GM21367 (cell line): ENCODE data around the gene RIPOR3.
"Not testable (repeated sequence)": the region's sequence is repeated elsewhere in the genome, so short reads cannot be mapped to it uniquely, and the experiment has no call there.

Experiments
- ATAC-seq: cut with Tn5 transposase; IDR thresholded peaks from one replicate; pipeline ENCODE4 v1.9.1; 2021; ENCODE audit not compliant: unreplicated experiment

The RIPOR3 gene

DNA sequence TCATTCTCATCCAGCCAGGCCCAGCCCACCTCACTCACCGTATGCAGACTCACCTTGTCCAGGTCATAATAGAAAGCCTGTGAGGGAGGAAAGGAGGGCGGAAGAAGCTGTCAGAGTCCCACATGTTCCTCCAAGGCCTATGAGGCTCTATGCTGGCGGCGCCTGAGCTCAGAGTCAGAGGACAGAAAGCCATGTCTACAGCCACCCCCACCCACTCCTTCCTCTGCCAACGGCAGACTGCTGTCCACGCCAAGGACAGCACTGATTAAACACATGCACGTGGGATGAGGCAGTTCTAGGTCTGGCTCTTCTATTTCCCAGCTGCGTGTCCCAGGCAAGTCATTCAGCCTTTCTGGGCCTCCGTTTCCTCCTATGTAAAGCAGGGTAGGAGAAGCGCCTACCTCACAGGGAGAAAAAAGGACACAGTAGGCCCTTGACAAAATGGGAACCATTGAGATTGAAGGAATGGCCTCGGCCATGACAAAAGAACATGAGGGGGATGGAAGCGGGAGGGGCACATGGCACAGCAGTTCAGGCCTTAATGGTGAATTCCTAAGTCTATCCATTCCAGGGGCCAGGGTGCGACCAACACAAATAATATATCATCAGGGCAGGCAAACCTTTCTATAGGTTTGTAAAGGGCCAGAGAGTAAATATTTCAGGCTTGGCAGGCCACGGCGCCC, 80.1 kb downstream of the RIPOR3 start:
- no peak for ATAC-seq

DNA sequence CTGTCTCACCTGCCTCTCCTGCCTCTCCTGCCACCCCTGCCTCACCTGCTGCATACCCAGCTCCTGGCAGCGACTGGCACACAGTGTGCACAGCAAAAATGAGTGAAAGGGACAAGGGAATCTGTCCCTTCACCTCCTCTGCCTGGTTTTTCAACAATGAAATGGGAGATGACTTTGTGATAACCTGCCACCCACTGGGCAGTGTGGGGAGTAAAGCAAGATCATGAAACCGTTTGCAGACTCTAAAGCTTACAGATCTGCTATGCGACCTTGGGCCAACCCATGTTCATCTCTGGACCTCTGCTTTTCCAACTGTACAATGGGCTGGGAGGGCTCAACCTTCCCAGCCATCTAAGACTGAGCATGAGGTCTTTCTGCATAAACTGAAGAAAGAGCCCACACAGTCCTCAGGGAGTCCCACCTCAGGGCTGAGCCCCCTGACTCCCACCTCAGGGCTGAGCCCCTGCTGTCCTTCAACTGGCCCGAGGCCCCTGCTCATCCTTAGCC, 81.1 kb downstream of the RIPOR3 start:
- ATAC-seq, result no peak

GRCh38 chr20:50609438-50609989, 81.8 kb downstream of the RIPOR3 start:
- no peak for ATAC-seq

DNA sequence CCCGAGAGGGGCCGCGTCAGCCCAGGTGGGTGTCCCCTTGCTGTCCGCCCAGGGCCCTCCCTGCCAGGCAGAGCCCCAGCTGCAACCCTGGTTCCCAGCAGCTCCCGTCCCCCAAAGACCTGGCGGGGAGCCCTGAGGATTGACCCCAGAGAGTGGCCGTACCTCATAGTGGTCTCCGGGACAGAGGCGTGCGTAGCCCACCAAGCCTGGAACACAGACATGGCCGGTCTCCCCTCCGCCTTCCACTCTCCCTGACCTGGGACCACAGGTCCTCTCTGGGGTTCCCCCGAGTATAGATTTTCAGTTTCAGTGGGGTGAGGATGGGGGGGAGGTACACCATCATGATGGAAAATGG, 82.6 kb downstream of the RIPOR3 start:
- ATAC-seq, result no peak

DNA sequence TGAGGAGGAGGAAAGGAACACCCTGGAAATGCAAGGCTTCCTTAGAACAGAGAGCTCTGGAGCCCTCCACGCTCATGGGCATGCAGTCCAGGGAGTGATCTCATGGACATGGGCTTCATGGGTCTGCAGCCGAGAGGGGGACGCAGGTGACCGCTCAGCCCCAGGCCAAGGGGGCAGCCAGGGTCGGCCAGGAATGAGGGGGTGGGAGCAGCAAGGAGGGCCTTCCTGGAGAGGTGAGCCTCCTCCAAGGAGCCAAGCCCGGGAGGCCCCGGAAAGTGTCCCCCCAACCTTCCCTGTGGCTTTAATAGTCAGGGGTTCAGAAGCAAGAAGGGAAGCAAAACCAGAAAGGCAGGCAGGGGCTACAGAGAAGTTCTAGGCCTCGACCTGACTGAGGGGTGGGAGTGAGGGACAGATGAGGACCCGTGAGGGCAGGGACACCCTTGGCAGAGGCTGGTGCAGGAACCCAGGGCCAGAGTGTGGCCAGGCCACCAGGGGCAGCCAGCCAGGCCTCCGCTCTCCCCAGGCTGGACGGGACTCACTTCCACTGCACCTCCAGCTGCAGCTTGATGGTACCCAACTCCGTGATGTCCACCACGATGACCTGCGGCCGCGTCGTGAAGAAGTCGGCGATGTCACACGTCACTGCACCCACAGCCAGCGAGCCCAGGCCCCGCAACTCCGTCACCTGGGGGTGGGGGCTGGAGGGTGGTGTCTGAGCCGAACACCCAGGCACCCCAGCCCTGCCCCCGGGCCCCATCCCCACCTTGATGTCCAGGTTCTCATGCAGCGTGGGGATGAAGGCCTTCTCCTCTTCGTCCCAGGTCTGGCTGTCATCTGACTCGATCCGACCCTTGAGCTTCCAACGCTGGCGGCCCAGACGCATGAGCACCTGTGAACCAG, 83.2 kb downstream of the RIPOR3 start:
- no peak for ATAC-seq

- ATAC-seq, result no peak
Measured at GRCh38 chr20:50607436-50607835, 83.9 kb downstream of the RIPOR3 start.

- no peak for ATAC-seq
Measured at GRCh38 chr20:50605136-50605535, 86.2 kb downstream of the RIPOR3 start.

GRCh38 chr20:50604451-50604850, 86.9 kb downstream of the RIPOR3 start:
- no peak for ATAC-seq

- no peak for ATAC-seq
Measured at GRCh38 chr20:50602432-50603088, 88.8 kb downstream of the RIPOR3 start.

- ATAC-seq, result no peak
Measured at GRCh38 chr20:50601511-50602431, 89.6 kb downstream of the RIPOR3 start.

GRCh38 chr20:50600281-50600895, 91.0 kb downstream of the RIPOR3 start:
- ATAC-seq, result no peak

- not testable (repeated sequence) for ATAC-seq
Measured at GRCh38 chr20:50598768-50599167, 92.6 kb downstream of the RIPOR3 start.

GRCh38 chr20:50598074-50598473, 93.3 kb downstream of the RIPOR3 start:
- ATAC-seq, result no peak

- ATAC-seq, result no peak
Measured at GRCh38 chr20:50597406-50597969, 93.9 kb downstream of the RIPOR3 start.

DNA sequence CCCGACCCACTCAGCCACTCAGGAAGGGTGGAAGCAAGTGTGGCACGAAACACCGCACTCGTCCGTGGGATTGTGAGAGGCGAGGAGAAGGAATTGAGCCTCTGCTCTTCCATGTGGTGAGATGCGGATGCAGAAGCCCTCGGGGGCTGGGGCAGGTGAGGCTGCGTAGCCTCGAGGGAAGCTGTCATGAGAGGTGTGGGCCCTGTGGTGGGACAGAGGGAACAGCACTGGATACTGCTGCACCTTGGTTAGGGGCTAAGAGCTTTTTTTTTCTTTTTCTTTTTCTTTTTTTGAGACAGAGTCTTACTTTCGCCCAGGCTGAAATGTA, 94.7 kb downstream of the RIPOR3 start:
- no peak for ATAC-seq

DNA sequence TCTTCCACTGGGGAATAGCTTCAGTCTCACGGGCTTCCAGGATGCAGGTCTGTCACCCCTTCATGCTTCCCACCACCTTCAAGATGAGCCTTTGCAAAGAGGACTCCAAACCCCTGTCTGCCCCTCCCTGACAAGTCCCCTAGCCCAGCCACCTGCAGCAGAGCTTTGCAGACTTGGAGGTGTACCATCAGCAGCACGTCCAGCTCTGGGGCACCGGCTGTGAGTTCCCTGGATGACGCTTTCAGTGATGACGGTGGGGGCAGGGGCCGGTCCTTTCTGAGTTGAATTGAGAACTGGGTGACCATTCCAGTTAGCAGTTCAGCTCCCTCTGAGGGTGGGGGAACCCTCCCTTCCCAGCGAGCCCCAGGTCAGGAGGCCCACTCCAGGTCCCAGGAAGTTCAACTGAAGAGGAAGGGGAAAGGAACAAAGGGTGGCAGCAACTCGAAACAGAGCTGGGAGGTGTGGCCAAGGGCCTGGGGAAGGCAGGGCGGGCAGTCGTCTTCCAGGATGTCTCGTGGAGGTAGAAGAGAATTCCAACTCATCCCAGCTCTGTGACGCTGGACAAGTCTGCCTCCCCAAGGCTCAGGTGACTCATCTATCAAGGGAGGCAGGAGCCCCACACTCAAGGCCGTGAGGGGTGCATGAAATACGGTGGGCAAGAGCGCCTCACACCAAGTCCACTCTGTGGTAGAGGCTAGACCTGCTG, 95.2 kb downstream of the RIPOR3 start:
- ATAC-seq, result no peak

- no peak for ATAC-seq
Measured at GRCh38 chr20:50595433-50595895, 95.9 kb downstream of the RIPOR3 start.

DNA sequence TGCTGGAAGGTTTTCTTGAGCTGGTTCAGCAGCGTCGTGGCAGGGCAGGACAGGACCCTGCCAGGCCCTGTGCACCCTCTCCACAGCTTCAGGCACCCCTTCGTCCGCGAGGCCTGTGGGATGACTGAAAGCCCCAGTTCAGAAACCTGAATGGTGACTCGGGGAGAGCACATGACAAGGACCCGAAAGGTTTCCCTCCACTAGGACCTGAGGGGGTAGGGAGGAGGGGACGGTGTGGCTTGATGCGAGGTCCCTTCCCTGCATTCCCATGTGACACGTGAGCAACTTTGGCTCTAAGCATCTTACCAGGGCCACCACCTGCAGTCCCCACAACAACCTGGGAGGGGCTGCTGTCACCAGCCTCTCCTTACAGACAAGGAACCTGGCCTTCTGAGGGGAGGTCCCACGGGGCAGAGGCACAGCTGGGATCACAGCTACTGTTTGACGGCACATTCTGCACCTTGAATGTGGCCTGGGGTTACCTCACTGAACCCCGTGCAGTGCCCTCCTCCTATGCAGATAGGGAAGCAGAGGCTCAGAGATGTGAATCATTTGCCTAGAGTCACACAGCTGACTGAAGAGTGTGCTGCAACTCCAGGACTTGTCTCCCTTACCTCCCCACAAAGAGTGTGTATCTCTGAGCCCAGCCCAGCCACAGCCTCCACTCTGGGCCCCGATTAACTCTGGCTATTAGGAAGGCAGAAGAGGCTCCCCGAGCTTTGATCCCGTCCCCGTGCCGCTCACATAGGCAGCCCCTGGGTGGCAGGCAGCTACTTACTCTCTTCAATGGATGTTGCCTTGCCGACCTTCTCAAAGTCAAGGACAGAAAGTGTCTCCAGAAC, 96.5 kb downstream of the RIPOR3 start:
- no peak for ATAC-seq
